Measurements from ENCODE around the gene ASRGL1. TPM values are rescaled to one million over a fixed set of nuclear protein-coding genes. Genes with fewer than 3 reads are reported as not detected.

ASRGL1 gene
- total RNA-seq, 3 donors from 2014 or later (not counting 1 experiment from before 2014, with no cell fraction given), result 1.9 to 9.7 (median 3.4) TPM

DNA sequence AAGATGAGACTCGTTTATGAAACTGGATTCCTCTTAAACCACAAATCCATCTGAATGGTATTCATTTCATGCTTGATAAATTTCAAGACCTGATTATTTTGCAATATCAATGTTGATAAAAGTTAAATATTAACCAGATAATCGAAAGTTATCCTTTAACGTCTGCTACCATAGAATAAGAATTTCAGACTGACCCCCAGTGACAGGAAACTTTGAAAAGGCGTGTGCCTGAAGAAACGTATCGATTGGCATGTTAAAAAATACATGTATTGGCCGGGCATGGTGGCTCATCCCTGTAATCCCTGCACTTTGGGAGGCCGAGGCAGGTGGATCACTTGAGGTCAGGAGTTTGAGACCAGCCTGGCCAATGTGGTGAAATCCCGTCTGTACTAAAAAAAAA lies 95.4 kb downstream of the ASRGL1 start:
- intact Hi-C loops (cut with micrococcal nuclease), result no loop called here
- H3K36me3 ChIP-seq (ENCODE audit: control insufficient read depth, insufficient read depth, low read length), result no peaks in the 10 kb centered on the region
- H3K4me1 ChIP-seq (ENCODE audit: control insufficient read depth, insufficient read depth, low read length), result peaks cover 14% of the 10 kb centered on the region
- Mint-ChIP-seq H3K27me3 (ENCODE audit: low read depth in 2 of 2) (no peaks in the 10 kb centered on the region), H3K4me3 (no peak overlapping the region), H3K4me1 (peaks cover 49 to 52% of the 10 kb centered on the region in 2 donors), H3K27ac (no peak overlapping the region), H3K36me3 (no peaks in the 10 kb centered on the region), H3K9me3 (no peaks in the 10 kb centered on the region)
- H3K27me3 ChIP-seq (ENCODE audit: control insufficient read depth, insufficient read depth, low read length), result no peaks in the 10 kb centered on the region
- no peaks in the 10 kb centered on the region for H3K9me3 ChIP-seq (ENCODE audit: control insufficient read depth, insufficient read depth, low read length)
- no peak overlapping the region for H3K4me3 ChIP-seq (ENCODE audit: low read length)
- DNase-seq, result no peak
- no peak for ATAC-seq
- 89% methylated on average over 8 of the region's 9 CpGs for WGBS (ENCODE audit: insufficient coverage)
- TF ChIP-seq, protein P1, sequence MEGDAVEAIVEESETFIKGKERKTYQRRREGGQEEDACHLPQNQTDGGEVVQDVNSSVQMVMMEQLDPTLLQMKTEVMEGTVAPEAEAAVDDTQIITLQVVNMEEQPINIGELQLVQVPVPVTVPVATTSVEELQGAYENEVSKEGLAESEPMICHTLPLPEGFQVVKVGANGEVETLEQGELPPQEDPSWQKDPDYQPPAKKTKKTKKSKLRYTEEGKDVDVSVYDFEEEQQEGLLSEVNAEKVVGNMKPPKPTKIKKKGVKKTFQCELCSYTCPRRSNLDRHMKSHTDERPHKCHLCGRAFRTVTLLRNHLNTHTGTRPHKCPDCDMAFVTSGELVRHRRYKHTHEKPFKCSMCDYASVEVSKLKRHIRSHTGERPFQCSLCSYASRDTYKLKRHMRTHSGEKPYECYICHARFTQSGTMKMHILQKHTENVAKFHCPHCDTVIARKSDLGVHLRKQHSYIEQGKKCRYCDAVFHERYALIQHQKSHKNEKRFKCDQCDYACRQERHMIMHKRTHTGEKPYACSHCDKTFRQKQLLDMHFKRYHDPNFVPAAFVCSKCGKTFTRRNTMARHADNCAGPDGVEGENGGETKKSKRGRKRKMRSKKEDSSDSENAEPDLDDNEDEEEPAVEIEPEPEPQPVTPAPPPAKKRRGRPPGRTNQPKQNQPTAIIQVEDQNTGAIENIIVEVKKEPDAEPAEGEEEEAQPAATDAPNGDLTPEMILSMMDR (IDR thresholded peaks at IDR 0.05), result no peak
- no peak overlapping the region for H3K27ac ChIP-seq (ENCODE audit: low read length)

- Mint-ChIP-seq H3K4me3 (no peak overlapping the region), H3K4me1 (peaks cover 46 to 49% of the 10 kb centered on the region in 2 donors), H3K27me3 (ENCODE audit: low read depth in 2 of 2) (no peaks in the 10 kb centered on the region), H3K9me3 (no peaks in the 10 kb centered on the region), H3K27ac (no peak overlapping the region), H3K36me3 (no peaks in the 10 kb centered on the region)
- WGBS (ENCODE audit: insufficient coverage), result 47% methylated on average over 15 of the region's 16 CpGs
- H3K27me3 ChIP-seq (ENCODE audit: control insufficient read depth, insufficient read depth, low read length), result no peaks in the 10 kb centered on the region
- intact Hi-C loops (cut with micrococcal nuclease), result no loop called here
- peaks cover 14% of the 10 kb centered on the region for H3K4me1 ChIP-seq (ENCODE audit: control insufficient read depth, insufficient read depth, low read length)
- no peak overlapping the region for H3K4me3 ChIP-seq (ENCODE audit: low read length)
- ATAC-seq (no peak), DNase-seq (no peak)
- H3K27ac ChIP-seq (ENCODE audit: low read length), result no peak overlapping the region
- no peaks in the 10 kb centered on the region for H3K9me3 ChIP-seq (ENCODE audit: control insufficient read depth, insufficient read depth, low read length)
- no peaks in the 10 kb centered on the region for H3K36me3 ChIP-seq (ENCODE audit: control insufficient read depth, insufficient read depth, low read length)
- TF ChIP-seq, protein P1 (IDR thresholded peaks at IDR 0.05), result no peak
Measured at GRCh38 chr11:62433141-62433903, 96.1 kb downstream of the ASRGL1 start.

DNA sequence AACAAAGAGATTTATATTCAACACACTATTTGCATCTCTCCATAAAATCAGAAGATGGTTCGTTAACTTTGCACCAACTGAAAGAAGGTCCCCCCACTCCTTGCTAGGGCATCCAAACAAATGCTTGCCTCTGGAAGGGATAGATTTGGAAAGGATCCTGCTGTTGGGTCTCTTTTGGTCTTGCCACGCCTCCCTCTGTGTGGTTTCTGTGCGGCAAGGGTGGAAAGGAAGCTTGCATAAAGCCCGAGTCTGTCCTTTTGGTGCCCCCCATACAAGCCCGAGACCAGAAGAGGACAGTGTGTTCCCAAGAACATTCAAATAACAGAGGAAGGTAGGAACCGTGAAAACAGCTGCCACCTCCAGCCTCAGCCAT lies 96.6 kb downstream of the ASRGL1 start:
- Histone ChIP-seq H3K27me3 (ENCODE audit: control insufficient read depth, insufficient read depth, low read length) (no peaks in the 10 kb centered on the region), H3K4me3 (ENCODE audit: low read length) (no peak overlapping the region), H3K27ac (ENCODE audit: low read length) (no peak overlapping the region), H3K36me3 (ENCODE audit: control insufficient read depth, insufficient read depth, low read length) (no peaks in the 10 kb centered on the region), H3K4me1 (ENCODE audit: control insufficient read depth, insufficient read depth, low read length) (peaks cover 14% of the 10 kb centered on the region), H3K9me3 (ENCODE audit: control insufficient read depth, insufficient read depth, low read length) (no peaks in the 10 kb centered on the region)
- 18% methylated on average over 6 of the region's 6 CpGs for WGBS (ENCODE audit: insufficient coverage)
- no peak for ATAC-seq
- Mint-ChIP-seq H3K27ac (no peak overlapping the region), H3K36me3 (no peaks in the 10 kb centered on the region), H3K4me1 (peaks cover 40 to 43% of the 10 kb centered on the region in 2 donors), H3K9me3 (no peaks in the 10 kb centered on the region), H3K4me3 (no peak overlapping the region), H3K27me3 (ENCODE audit: low read depth in 2 of 2) (no peaks in the 10 kb centered on the region)
- no peak for DNase-seq
- TF ChIP-seq, protein P1 (IDR thresholded peaks at IDR 0.05), result no peak
- intact Hi-C loops (cut with micrococcal nuclease), result no loop called here
